H9 (cell line): ENCODE data around the gene FA2H. TPM values are rescaled to one million over a fixed set of nuclear protein-coding genes. Genes with fewer than 3 reads are reported as not detected.

ENCODE experiments used
- DNase-seq: peaks from one replicate; pipeline ENCODE4 v3.0.0-alpha.2; 2017
- H2AFZ ChIP-seq: one replicate; pipeline ENCODE4 v1.6.1; 2013; ENCODE audit warnings: mild to moderate bottlenecking, low read length, control low read depth, moderate library complexity
- H2AK5ac ChIP-seq: 2 replicates; pipeline ENCODE4 v1.6.1; 2013; ENCODE audit warnings: low read length, control low read depth, mixed read lengths; ENCODE audit not compliant: insufficient read length
- H2BK120ac ChIP-seq: one replicate; pipeline ENCODE4 v1.6.1; 2013; ENCODE audit warnings: low read depth, mild to moderate bottlenecking, low read length, control low read depth, inconsistent platforms; ENCODE audit not compliant: poor library complexity, severe bottlenecking
- H2BK12ac ChIP-seq: 2 replicates; pipeline ENCODE4 v1.6.1; 2013; ENCODE audit warnings: low read length, control low read depth, mixed read lengths, low read depth; ENCODE audit not compliant: insufficient read length
- H2BK15ac ChIP-seq: 2 replicates; pipeline ENCODE4 v1.6.1; 2013; ENCODE audit warnings: low read depth, low read length, control low read depth
- H2BK20ac ChIP-seq: one replicate; pipeline ENCODE4 v1.6.1; 2013; ENCODE audit warnings: low read depth, mild to moderate bottlenecking, low read length, control low read depth, inconsistent platforms; ENCODE audit not compliant: poor library complexity, severe bottlenecking
- H2BK5ac ChIP-seq: 2 replicates; pipeline ENCODE4 v1.6.1; 2013; ENCODE audit warnings: low read length, control low read depth, mixed read lengths; ENCODE audit not compliant: insufficient read length
- H3K14ac ChIP-seq: 2 replicates; pipeline ENCODE4 v1.6.1; 2013; ENCODE audit warnings: low read length, control low read depth; ENCODE audit not compliant: insufficient read depth
- H3K18ac ChIP-seq: 2 replicates; pipeline ENCODE4 v1.6.1; 2013; ENCODE audit warnings: low read depth, mild to moderate bottlenecking, mixed read lengths, low read length, control low read depth; ENCODE audit not compliant: insufficient read length
- H3K23ac ChIP-seq: 2 replicates; pipeline ENCODE4 v1.6.1; 2013; ENCODE audit warnings: low read length, control low read depth, mixed read lengths, low read depth; ENCODE audit not compliant: insufficient read length
- H3K23me2 ChIP-seq: 2 replicates; pipeline ENCODE4 v1.6.1; 2013; ENCODE audit warnings: low read depth, mild to moderate bottlenecking, mixed read lengths, low read length, control low read depth; ENCODE audit not compliant: insufficient read length, poor library complexity, severe bottlenecking
- H3K27ac ChIP-seq: 2 replicates; pipeline ENCODE4 v1.5.1; 2013; ENCODE audit warnings: low read length, control low read depth, mixed read lengths, low read depth; ENCODE audit not compliant: insufficient read length
- H3K27me3 ChIP-seq: 2 replicates; pipeline ENCODE4 v1.6.1; 2013; ENCODE audit warnings: low read length, control low read depth, inconsistent platforms; ENCODE audit not compliant: insufficient read depth
- H3K4ac ChIP-seq: 2 replicates; pipeline ENCODE4 v1.6.1; 2013; ENCODE audit warnings: low read depth, mild to moderate bottlenecking, control low read depth, inconsistent platforms, low read length, moderate library complexity
- H3K4me1 ChIP-seq: 2 replicates; pipeline ENCODE4 v1.6.1; 2013; ENCODE audit warnings: low read length, control low read depth, inconsistent platforms; ENCODE audit not compliant: insufficient read depth
- H3K4me2 ChIP-seq: 2 replicates; pipeline ENCODE4 v1.6.1; 2013; ENCODE audit warnings: low read length, control low read depth, mixed read lengths; ENCODE audit not compliant: insufficient read length, insufficient read depth
- H3K56ac ChIP-seq: 2 replicates; pipeline ENCODE4 v1.6.1; 2013; ENCODE audit warnings: low read depth, mild to moderate bottlenecking, mixed read lengths, low read length, control low read depth; ENCODE audit not compliant: insufficient read length
- H3K79me1 ChIP-seq: 2 replicates; pipeline ENCODE4 v1.6.1; 2013; ENCODE audit warnings: low read depth, mild to moderate bottlenecking, moderate library complexity, low read length, control low read depth, inconsistent platforms; ENCODE audit not compliant: insufficient read depth, poor library complexity, severe bottlenecking
- H3K79me2 ChIP-seq: 2 replicates; pipeline ENCODE4 v1.6.1; 2013; ENCODE audit warnings: low read length, control low read depth, inconsistent platforms; ENCODE audit not compliant: insufficient read depth
- H3K9ac ChIP-seq: 2 replicates; pipeline ENCODE4 v1.6.1; 2013; ENCODE audit warnings: low read length, control low read depth, mixed read lengths; ENCODE audit not compliant: insufficient read length; ENCODE audit errors: extremely low read depth
- H3K9me3 ChIP-seq: one replicate; pipeline ENCODE4 v1.6.1; 2013; ENCODE audit warnings: low read depth, low read length, inconsistent platforms; ENCODE audit not compliant: control insufficient read depth
- H3T11ph ChIP-seq: one replicate; pipeline ENCODE4 v1.6.1; 2013; ENCODE audit warnings: mild to moderate bottlenecking, low read length, control low read depth, inconsistent platforms
- H4K20me1 ChIP-seq: one replicate; pipeline ENCODE4 v1.6.1; 2013; ENCODE audit not compliant: control insufficient read depth, insufficient read length, insufficient read depth
- H4K5ac ChIP-seq: 2 replicates; pipeline ENCODE4 v1.6.1; 2013; ENCODE audit warnings: low read depth, mild to moderate bottlenecking, mixed read lengths, low read length, control low read depth; ENCODE audit not compliant: insufficient read length
- H4K8ac ChIP-seq: replicated peaks from 2 replicates; pipeline ENCODE4 v1.6.1; 2013; ENCODE audit warnings: low read length, control low read depth, mixed read lengths, low read depth; ENCODE audit not compliant: insufficient read length
- H4K91ac ChIP-seq: 2 replicates; pipeline ENCODE4 v1.6.1; 2013; ENCODE audit warnings: low read depth, mild to moderate bottlenecking, moderate library complexity, mixed read lengths, low read length, control low read depth; ENCODE audit not compliant: insufficient read length
- H3K27ac Mint-ChIP-seq, 3 experiments: 2 replicates in 2 of 3; 3 replicates in 1 of 3; pipeline ENCODE4 v1.8.0; 2020 to 2021; ENCODE audit warnings: mixed read lengths in 3 of 3, mild to moderate bottlenecking in 1 of 3, moderate library complexity in 1 of 3
- H3K27me3 Mint-ChIP-seq: 2 replicates; pipeline ENCODE4 v1.8.0; 2021; ENCODE audit warnings: low read depth, mild to moderate bottlenecking, moderate library complexity, mixed read lengths
- H3K36me3 Mint-ChIP-seq, 3 experiments: 2 replicates in 2 of 3; 3 replicates in 1 of 3; pipeline ENCODE4 v1.8.0; 2020 to 2021; ENCODE audit warnings: low read depth in 3 of 3, mixed read lengths in 3 of 3; ENCODE audit not compliant: insufficient read depth in 1 of 3
- H3K4me1 Mint-ChIP-seq, 2 experiments: 2 replicates each; pipeline ENCODE4 v1.8.0; 2020; ENCODE audit warnings: mixed read lengths in 2 of 2
- H3K4me3 Mint-ChIP-seq, 2 experiments: 2 replicates in 1 of 2; 3 replicates in 1 of 2; pipeline ENCODE4 v1.8.0; 2020 to 2021; ENCODE audit warnings: mild to moderate bottlenecking in 2 of 2, mixed read lengths in 2 of 2, moderate library complexity in 1 of 2
- H3K9me3 Mint-ChIP-seq, 2 experiments: 2 replicates in 1 of 2; 3 replicates in 1 of 2; pipeline ENCODE4 v1.8.0; 2020; ENCODE audit warnings: mild to moderate bottlenecking in 2 of 2, mixed read lengths in 2 of 2, moderate library complexity in 1 of 2
- WGBS: extraction: QIAGEN DNeasy Blood & Tissue Kit; methylation state at CpG from one replicate; pipeline ENCODE4 v1.1.7; 2013; ENCODE audit warnings: missing lambda C conversion rate, low lambda C conversion rate, mixed read lengths; ENCODE audit not compliant: insufficient read length; ENCODE audit errors: extremely low coverage; 5-methylcytosine and 5-hydroxymethylcytosine counted together
- total RNA-seq: library from RNA; stranded (reverse); gene quantifications from 2 replicates; pipeline ENCODE4 v1.2.1, GENCODE V29; 2021
- TF ChIP-seq, protein P1 (sequence below): fragments of 200-600 bp; sonication (generic); conservative IDR thresholded peaks from 3 replicates; pipeline ENCODE4 v1.8.0; 2021; ENCODE audit warnings: antibody characterized with exemption, mild to moderate bottlenecking

The FA2H gene
- total RNA-seq, 1 experiment from 2014 or later: 25.1 TPM

DNA sequence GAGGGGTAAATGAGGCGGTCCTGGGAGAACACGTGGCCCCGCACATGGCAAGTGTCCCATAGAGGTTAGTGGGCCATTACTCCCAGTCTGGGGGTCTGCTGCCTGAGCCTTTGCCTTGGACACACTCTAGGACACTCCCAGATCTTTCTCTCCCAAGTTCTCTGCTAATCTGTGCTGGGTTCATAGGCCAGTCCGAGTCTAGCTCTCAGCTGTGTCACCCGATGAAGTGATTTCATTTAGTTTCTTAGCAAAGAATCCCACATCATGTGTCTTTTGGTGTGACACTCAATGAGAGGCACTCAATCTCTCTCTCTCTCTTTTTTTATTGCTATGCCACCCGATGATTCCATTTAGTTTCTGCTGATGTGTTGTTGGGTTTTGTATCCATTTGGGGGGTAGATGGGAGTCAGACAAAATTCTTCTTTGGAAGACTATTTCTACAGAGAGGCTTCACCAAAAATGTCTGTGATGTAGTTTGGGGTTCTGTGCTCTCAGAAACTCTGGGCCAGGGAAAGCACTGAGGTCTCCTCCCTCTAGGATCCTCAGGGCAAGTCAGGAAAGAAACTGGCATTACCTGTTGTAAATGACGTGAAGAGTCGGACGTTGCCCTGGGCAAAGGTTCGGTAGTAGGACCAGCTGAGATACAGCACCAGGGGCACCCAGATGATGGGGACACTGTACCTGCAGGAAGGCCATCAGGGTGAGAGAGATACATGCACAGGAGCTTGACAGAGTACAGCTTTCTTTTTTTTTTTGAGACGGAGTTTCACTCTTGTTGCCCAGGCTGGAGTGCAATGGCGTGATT is 48.8 kb downstream of the FA2H start:
- Mint-ChIP-seq H3K4me3 (no peak overlapping the region; a peak in 1 of 5 replicates), H3K36me3 (peaks cover 3 to 28% (median 7%) of the 10 kb centered on the region in 3 experiments; a peak in 5 of 7 replicates), H3K27ac (no peak overlapping the region), H3K27me3 (no peaks in the 10 kb centered on the region; the same call in none of the 2 replicates), H3K4me1 (peaks cover 16 to 19% of the 10 kb centered on the region in 2 experiments), H3K9me3 (peaks cover 11 to 12% of the 10 kb centered on the region in 2 experiments)
- Histone ChIP-seq H3K4me2 (no peak overlapping the region), H2AK5ac (no peak overlapping the region), H3K56ac (no peak overlapping the region), H3T11ph (no peak overlapping the region), H3K4ac (no peak overlapping the region), H3K9ac (no peak overlapping the region), H4K5ac (no peak overlapping the region), H2BK5ac (no peak overlapping the region), H3K79me2 (no peaks in the 10 kb centered on the region), H2BK20ac (no peak overlapping the region), H3K23me2 (no peaks in the 10 kb centered on the region), H2BK120ac (no peak overlapping the region), H4K91ac (no peak overlapping the region), H2BK15ac (no peak overlapping the region), H3K4me1 (no peaks in the 10 kb centered on the region; the same call in 1 of the 2 replicates), H3K23ac (no peak overlapping the region), H3K14ac (no peak overlapping the region; the same call in 1 of the 2 replicates), H3K18ac (no peak overlapping the region), H2AFZ (no peak overlapping the region), H4K8ac (no peak overlapping the region), H3K27me3 (no peaks in the 10 kb centered on the region), H3K9me3 (no peaks in the 10 kb centered on the region), H3K79me1 (no peaks in the 10 kb centered on the region), H3K27ac (no peak overlapping the region), H2BK12ac (no peak overlapping the region), H4K20me1 (no peaks in the 10 kb centered on the region)
- DNase-seq: no peak
- TF ChIP-seq, protein P1, sequence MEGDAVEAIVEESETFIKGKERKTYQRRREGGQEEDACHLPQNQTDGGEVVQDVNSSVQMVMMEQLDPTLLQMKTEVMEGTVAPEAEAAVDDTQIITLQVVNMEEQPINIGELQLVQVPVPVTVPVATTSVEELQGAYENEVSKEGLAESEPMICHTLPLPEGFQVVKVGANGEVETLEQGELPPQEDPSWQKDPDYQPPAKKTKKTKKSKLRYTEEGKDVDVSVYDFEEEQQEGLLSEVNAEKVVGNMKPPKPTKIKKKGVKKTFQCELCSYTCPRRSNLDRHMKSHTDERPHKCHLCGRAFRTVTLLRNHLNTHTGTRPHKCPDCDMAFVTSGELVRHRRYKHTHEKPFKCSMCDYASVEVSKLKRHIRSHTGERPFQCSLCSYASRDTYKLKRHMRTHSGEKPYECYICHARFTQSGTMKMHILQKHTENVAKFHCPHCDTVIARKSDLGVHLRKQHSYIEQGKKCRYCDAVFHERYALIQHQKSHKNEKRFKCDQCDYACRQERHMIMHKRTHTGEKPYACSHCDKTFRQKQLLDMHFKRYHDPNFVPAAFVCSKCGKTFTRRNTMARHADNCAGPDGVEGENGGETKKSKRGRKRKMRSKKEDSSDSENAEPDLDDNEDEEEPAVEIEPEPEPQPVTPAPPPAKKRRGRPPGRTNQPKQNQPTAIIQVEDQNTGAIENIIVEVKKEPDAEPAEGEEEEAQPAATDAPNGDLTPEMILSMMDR: no peak
- no CpG with 5 or more reads among the region's 12 CpGs for WGBS
